NB4 (cell line): ENCODE data around the gene RIOK2.

ENCODE experiments used
- CTCF ChIP-seq: IDR thresholded peaks from one replicate; pipeline ENCODE4 v1.5.1; 2012; ENCODE audit warnings: low read depth, low read length
- POLR2A ChIP-seq: IDR thresholded peaks from 2 replicates; pipeline ENCODE4 v1.6.1; 2011; ENCODE audit warnings: mild to moderate bottlenecking; ENCODE audit not compliant: insufficient read length; ENCODE audit errors: extremely low read depth

GRCh38 chr5:97115932-97116331 is 67.1 kb downstream of the RIOK2 start:
- TF ChIP-seq POLR2A = no peak
- TF ChIP-seq CTCF = no peak
